H54 (cell line): ENCODE results near the gene RRP1B.

Experiments
- DNase-seq: peaks from one replicate; pipeline ENCODE4 v3.0.0; 2011; ENCODE audit warnings: low spot score, mixed read lengths; ENCODE audit not compliant: insufficient read length
- FAIRE-seq: peaks from 3 replicates; lab custom pipeline; 2011; peaks lifted over from hg19 to GRCh38; lab: Jason Lieb, UNC
- POLR2A ChIP-seq: IDR thresholded peaks from 2 replicates; pipeline ENCODE4 v1.6.1; 2011; ENCODE audit warnings: low read depth, mild to moderate bottlenecking, low read length

RRP1B gene

DNA sequence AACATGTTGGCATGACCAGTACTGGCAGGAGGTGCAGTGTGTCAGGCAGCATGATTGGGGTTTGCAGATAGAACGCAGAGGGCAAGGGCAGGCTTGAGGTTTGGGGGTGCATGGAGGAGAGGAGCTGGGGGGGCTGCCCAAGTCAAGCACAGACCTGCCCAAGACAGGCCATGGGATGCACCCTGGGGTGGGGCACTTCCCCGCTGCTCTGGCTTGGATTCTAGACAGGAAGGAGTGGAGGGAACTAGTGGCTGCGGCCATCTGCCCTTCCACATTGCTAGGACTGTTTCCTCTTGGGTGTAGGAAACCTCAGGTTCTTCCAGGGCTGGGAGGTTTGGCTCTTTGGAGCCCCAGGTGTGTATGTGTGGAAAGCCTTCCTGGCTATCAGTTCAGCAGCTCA is 62.6 kb downstream of the RRP1B start:
- no peak for TF ChIP-seq POLR2A
- DNase-seq (no peak), FAIRE-seq (no peak)

- TF ChIP-seq POLR2A: no peak
- FAIRE-seq: no peak
- no peak for DNase-seq
Measured at GRCh38 chr21:43723648-43724047, 64.3 kb downstream of the RRP1B start.

DNA sequence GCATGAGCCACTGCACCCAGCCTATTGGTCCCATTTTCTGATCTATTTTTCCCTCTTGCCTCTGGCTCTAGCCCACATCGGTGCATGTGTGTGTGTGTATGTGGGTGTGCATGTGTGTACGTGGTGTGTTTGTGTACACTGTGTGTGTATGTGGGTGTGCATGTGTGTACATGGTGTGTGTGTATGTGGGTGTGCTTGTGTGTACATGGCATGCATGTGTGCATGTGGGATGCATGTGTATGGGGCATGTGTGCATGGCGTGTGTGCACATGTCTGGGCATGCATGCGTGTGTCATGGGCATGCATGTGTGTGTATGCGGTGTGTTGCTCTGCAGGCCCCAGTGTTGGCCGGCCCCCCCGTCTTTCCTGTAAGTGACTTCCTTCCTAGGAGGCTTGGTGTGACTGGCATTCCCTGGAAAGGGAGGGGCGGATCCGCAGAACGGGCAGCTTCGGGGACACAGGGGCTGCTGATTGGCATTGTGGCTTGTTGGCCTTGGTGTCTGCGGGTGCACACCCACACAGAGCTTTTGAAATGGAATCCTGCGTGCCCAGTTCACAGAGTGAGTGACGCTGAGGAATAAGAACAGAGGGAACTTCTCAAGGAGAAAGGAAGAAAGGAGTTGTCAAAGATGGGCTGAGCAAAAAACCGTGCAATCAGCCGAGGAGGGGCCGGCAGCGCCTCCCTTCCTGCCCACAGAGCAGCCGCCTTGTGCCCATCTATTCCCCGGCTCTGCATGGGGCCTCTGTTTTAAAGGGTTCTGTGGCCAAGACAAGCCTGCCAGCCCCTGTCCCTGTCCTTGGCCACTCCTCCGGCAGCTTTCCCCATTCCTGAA is 67.5 kb downstream of the RRP1B start:
- DNase-seq (no peak), FAIRE-seq (no peak)
- no peak for TF ChIP-seq POLR2A

DNA sequence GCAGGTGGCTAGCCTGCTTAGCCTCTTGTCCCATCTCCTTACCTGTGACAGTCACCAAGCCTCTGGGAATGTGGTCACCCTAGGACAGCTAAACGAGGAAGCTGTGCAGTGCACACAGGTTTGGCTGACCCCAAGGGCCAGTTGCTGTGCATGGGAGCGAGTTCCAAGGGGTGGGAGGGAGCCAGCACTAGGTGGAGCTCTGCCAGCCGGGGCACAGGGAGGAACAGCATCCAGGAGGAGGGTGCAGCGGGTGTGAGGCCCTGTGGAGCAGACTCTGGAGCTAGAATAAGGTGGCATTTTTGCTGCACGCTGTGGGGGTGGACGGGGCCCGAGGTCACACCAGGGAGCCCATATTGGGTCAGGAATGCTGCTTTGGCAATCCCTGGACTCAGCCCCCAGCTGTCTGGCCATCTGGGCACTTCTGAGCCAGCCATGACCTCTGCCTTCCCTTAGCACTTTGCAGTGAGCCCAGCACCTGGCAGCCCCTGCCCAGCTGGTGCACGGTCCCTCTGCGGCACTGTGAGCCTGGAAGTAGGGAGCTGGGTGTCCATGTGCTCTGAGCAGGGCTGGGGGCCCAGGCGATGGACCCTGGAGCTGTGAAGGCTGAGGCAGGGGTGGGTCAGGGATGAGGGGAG is 68.3 kb downstream of the RRP1B start:
- DNase-seq (peak; percentile 78), FAIRE-seq (no peak)
- TF ChIP-seq POLR2A: no peak

DNA sequence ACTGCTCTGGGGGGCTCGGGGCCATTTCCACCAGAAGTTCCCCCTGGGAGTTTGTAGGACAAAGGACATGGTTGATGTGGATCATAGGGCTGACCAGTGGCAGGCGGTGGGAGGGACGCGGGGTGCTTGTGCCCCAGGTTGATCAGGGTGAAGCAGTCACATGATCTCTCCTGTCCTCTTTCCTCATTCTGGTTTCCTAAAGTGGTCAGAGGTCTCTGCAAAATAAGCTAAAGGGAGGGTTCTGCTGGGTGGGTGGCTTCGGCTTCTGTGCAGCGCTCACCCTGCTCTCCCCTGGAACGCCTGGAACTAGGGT is 68.8 kb downstream of the RRP1B start:
- FAIRE-seq (no peak), DNase-seq (no peak)
- no peak for TF ChIP-seq POLR2A

- DNase-seq (peak; percentile 97), FAIRE-seq (no peak)
- peak; percentile 70 for TF ChIP-seq POLR2A
Measured at GRCh38 chr21:43728467-43729390, 69.4 kb downstream of the RRP1B start.

DNA sequence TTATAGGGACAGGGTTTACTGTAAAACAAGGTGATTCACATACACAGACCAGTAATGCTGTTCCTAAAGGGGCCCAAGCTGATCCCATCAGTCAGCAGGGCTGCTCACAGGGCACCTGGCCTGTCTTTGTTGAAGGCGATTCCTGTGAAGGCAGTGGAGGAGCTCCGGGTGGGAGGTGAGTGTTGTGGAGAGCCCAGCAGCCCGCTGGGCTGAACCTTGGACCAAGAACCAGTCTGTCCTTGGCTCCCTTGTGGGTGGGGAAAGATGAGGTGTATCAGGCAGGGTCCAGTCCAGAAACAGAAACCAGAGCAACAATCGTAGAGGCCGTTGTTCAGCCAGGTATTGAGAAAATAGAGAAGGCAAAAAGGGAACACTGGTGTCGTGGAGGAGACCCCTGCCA is 72.1 kb downstream of the RRP1B start:
- FAIRE-seq (no peak), DNase-seq (no peak)
- TF ChIP-seq POLR2A: no peak

GRCh38 chr21:43731891-43732711 is 72.7 kb downstream of the RRP1B start:
- no peak for FAIRE-seq

DNA sequence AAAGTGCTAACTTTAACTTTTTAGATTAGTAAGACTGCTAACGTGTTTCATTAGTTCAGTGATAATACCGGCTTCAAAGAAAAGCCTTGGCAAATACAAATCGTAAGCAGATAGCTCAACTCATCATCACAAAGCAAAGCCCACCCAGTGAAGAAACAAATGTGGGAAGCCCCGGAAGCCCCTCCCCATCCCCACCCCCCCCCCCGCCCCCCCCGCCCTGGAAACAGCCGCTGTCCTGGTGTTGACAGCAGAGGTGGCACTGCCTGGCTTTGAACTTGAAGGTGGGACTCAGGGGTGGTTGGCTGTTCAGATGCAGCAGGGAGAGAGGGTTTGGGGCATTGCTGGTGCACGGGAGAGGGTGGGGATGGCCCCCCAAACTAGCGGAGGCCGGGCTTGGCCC is 73.7 kb downstream of the RRP1B start:
- DNase-seq (no peak), FAIRE-seq (no peak)
- no peak for TF ChIP-seq POLR2A

More at GRCh38 chr21:43731891-43732711, 72.7 kb downstream of the RRP1B start:
- TF ChIP-seq POLR2A: no peak
- DNase-seq: no peak

DNA sequence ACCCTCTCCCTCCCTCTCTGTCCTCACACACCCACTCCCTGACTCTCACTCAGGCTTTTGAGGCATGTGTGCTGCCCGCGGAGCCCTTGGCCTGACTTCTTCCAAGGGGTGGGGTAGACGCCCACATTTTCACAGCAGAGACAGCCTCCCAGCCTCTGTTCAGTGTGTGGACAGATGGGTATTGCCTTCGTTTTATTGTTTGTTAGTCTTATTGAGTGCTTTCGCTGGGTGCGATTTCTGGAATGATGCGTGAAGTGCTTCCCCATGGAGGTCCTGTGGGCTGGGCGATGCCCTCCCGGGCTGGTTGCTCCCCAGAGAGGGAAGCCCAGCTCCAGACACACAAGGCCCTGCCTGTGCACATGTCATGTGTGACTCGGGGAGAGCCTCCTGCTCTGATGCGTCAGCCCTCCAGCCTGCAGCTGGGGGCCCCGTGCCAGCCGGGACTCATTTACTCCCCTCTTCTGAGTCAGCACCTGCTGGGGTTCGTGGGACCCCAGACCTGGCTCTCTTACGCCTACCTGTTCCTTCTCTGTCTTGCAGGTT is 74.2 kb downstream of the RRP1B start:
- FAIRE-seq: no peak

DNA sequence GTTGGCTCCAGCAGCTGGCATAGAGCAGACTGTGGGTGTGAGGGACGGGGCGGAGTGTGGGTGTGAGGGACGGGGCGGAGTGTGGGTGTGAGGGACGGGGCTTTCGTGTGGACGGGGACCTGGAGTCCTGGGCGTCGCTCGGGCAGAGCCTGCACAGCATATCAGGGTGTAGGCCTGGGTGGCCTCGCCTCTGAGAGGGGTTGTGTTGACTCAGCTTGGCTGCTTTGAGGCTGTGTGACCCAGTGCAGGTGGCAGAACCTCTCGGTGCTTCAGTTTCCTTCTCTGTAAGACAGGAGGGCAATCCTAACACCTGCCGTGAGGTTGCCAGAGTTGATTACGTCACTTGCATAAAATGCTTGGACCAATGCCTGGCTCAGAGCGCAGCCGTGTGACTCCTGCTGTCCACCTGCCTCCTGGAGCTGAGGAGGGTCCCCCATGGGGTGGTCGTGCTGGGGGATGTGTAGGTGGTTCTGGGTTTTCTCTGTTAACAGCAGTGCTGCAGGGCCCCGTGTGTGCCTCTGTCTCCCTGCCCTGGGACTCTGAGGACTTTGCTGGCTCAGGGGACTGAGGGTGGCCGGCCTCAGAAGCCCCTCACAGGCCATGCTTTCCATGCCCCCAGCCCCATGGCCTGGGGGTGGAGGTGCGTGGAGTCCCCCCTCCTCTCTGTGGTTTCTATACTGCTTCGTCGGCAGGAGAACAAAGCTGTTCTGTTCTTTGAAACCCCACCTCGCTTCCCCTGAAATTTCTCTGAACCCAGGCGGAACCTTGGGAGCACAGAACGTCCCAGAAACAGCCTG is 75.0 kb downstream of the RRP1B start:
- DNase-seq: no peak
- no peak for FAIRE-seq
- no peak for TF ChIP-seq POLR2A

More for the DNA sequence above, 74.2 kb downstream of the RRP1B start:
- TF ChIP-seq POLR2A: no peak
- DNase-seq: no peak

DNA sequence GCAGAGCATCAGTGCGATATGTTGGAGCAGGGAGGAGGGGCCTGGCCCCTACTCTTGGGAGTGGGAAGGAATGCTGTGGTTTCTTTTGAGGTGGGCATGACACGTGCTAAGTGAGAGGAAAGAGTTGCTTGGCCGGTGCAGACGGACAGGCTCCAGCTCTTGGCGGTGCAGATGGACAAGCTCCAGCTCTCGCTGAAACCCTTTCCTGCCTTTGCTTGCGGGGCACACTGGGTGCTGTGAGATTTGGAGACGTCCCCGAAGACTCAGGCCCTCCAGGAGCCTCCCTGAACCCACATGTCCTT is 75.5 kb downstream of the RRP1B start:
- DNase-seq: no peak
- no peak for FAIRE-seq
- TF ChIP-seq POLR2A: no peak
